Gastroesophageal sphincter (tissue), 4 donors: Measurements from ENCODE around the gene RPS21. TPM values are rescaled to one million over a fixed set of nuclear protein-coding genes. Genes with fewer than 3 reads are reported as not detected.

ENCODE experiments used
- ATAC-seq: fragments of 150-250 bp; one replicate; pipeline ENCODE4 v1.9.1; 2016; ENCODE audit warnings: mild to moderate bottlenecking, moderate library complexity
- H3K27ac ChIP-seq, 4 donors: fragments of 200-600 bp; sonication (generic) in 3 of 4; 1 replicate in 3 of 4; 2 replicates in 1 of 4; pipeline ENCODE4 v1.5.1; 2016 to 2019
- H3K27me3 ChIP-seq: fragments of 200-600 bp; sonication (generic); one replicate; pipeline ENCODE4 v1.5.1; 2019
- H3K36me3 ChIP-seq, 2 donors: fragments of 200-600 bp; sonication (generic); one replicate each; pipeline ENCODE4 v1.5.1; 2019; ENCODE audit warnings: control low read depth in 1 of 2
- H3K4me1 ChIP-seq, 3 donors: fragments of 200-600 bp; sonication (generic); 1 replicate in 2 of 3; 2 replicates in 1 of 3; pipeline ENCODE4 v1.5.1; 2016 to 2019; ENCODE audit warnings: control low read depth in 2 of 3
- H3K4me3 ChIP-seq, 2 donors: fragments of 200-600 bp; sonication (generic); one replicate each; pipeline ENCODE4 v1.5.1; 2019; ENCODE audit warnings: mild to moderate bottlenecking in 1 of 2, moderate library complexity in 1 of 2
- H3K9me3 ChIP-seq, 3 donors: fragments of 200-600 bp; sonication (generic); one replicate each; pipeline ENCODE4 v1.5.1; 2017 to 2019; ENCODE audit warnings: control low read depth in 2 of 3
- CTCF ChIP-seq, 4 experiments: fragments of 200-600 bp in 2 of 4; fragments of 450-650 bp in 2 of 4; sonication (generic) in 1 of 4; IDR thresholded peaks; one replicate each; pipeline ENCODE4 v1.5.1; 2017 to 2019; ENCODE audit warnings: antibody characterized with exemption in 4 of 4, mild to moderate bottlenecking in 2 of 4, moderate library complexity in 2 of 4
- EP300 ChIP-seq: sonication (generic); formaldehyde crosslinking; IDR thresholded peaks from one replicate; pipeline ENCODE4 v1.6.1; 2017; ENCODE audit warnings: antibody characterized with exemption, mild to moderate bottlenecking
- POLR2A ChIP-seq, 2 donors: fragments of 450-650 bp; IDR thresholded peaks; one replicate each; pipeline ENCODE4 v1.6.1; 2017; ENCODE audit warnings: antibody characterized with exemption in 2 of 2, mild to moderate bottlenecking in 2 of 2, moderate library complexity in 1 of 2
- POLR2AphosphoS5 ChIP-seq: sonication (generic); formaldehyde crosslinking; IDR thresholded peaks from one replicate; pipeline ENCODE4 v1.6.1; 2017; ENCODE audit warnings: antibody characterized with exemption
- WGBS, 2 donors: methylation state at CpG; one replicate each; pipeline ENCODE4 v1.1.5; 2018; ENCODE audit warnings: low coverage in 1 of 2; 5-methylcytosine and 5-hydroxymethylcytosine counted together
- total RNA-seq, 4 donors: library from RNA; depleted of rRNA; stranded (reverse); fragments of >200 nt; gene quantifications; one replicate each; pipeline ENCODE4 v1.1.0, GENCODE V29; 2016

RPS21 gene
- total RNA-seq, 4 donors from 2014 or later: 383 to 2,881 (median 2,372) TPM

- H3K4me1 ChIP-seq: peaks cover 9 to 92% (median 65%) of the 10 kb centered on the region in 3 donors
Measured at GRCh38 chr20:62374331-62375152, 12.4 kb upstream of the RPS21 start.

DNA sequence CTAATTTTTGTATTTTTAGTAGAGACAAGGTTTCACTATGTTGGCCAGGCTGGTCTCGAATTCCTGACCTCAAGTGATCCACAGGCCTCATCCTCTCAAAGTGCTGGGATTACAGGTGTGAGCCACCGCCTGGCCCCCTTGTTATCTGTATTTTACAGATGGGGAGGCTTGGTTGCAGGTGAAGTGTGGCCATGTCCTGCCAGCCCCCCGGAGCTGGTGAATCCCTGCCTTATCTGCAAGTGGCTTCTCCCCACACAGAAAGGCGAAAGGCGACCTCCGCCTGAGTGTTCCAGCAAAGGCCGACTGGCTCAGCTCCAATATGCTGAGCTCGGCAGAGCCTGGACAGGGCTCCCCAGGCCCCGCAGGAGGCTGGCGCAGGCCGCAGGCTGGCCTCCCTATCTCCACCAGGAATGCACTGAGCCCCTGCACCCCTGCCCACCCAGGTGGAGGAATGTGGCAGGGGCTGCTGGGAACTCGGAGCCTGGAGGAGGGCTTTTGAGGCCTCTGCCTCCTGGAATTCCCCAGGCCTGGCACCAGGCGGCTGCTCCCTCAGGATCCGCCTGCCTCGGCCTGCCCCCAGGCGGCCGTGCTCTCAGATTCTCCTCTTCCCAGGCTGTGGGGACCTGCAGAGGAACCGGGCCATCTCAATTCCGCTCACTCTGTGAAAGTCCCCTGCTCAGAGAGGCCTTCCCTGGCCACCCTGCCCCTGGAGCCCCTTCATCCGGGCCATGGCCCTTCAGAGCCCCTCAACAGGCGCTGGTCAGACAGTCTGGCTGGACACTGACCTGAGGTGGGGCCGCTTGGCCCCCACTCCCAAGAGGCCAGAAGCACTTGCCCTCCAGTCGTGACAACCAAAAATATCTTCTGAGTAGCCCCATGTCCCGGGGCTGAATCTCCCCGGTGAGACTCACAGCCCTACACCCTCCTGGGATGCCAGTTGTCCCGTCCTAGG is 10.5 kb upstream of the RPS21 start:
- Histone ChIP-seq H3K36me3 (no peaks in the 10 kb centered on the region), H3K27ac (peak overlapping the region; percentile 46 to 90 (median 84))
- TF ChIP-seq EP300 (no peak), CTCF (IDR thresholded peaks at IDR 0.05) (peak in 3 of 4 experiments; percentile 79 to 90 (median 86)), POLR2AphosphoS5 (peak; percentile 50), POLR2A (IDR thresholded peaks at IDR 0.05) (no peak)

More at GRCh38 chr20:62374331-62375152, 12.4 kb upstream of the RPS21 start:
- ATAC-seq: no peak
- Histone ChIP-seq H3K36me3 (no peaks in the 10 kb centered on the region), H3K4me3 (no peak overlapping the region), H3K9me3 (no peaks in the 10 kb centered on the region), H3K27ac (peak overlapping the region; percentile 46 to 90 (median 84)), H3K27me3 (peaks cover 3% of the 10 kb centered on the region)
- 22% methylated on average over 9 of the region's 24 CpGs; no CpG with 5 or more reads in 1 of the 2 donors for WGBS, 2 donors
- TF ChIP-seq POLR2A (IDR thresholded peaks at IDR 0.05): no peak
- no peak for TF ChIP-seq EP300
- TF ChIP-seq POLR2AphosphoS5: no peak
- no peak for TF ChIP-seq CTCF (IDR thresholded peaks at IDR 0.05)

DNA sequence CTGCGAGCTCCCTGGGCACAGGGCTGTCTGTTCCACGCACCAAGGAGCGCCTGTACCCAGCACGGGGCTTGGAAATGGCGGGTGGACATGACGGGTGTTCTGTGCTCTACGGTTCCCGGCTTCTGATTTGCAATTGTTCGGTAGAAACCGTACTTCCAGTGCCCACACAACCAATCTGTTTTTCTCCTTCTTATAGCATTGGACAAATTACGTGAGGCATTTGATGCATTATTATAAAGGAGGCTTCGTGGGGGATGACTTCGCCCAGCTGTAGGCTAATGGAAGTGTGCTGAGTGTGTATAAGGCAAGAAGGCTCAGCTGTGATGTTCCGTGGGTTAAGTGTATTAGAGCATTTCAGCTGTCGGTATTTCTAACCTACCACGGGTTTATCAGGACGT is 9.8 kb upstream of the RPS21 start:
- Histone ChIP-seq H3K4me1 (peaks cover 5 to 81% (median 43%) of the 10 kb centered on the region in 3 donors), H3K36me3 (no peaks in the 10 kb centered on the region), H3K27me3 (no peaks in the 10 kb centered on the region), H3K9me3 (no peaks in the 10 kb centered on the region), H3K27ac (peak overlapping the region; percentile 34 to 90 (median 84)), H3K4me3 (no peak overlapping the region)
- no peak for ATAC-seq
- 43 to 44% methylated on average over 8 of the region's 17 CpGs for WGBS, 2 donors
- TF ChIP-seq EP300 (no peak), CTCF (IDR thresholded peaks at IDR 0.05) (no peak), POLR2AphosphoS5 (no peak), POLR2A (IDR thresholded peaks at IDR 0.05) (no peak)

More for the DNA sequence above, 10.5 kb upstream of the RPS21 start:
- Histone ChIP-seq H3K9me3 (no peaks in the 10 kb centered on the region), H3K27me3 (no peaks in the 10 kb centered on the region), H3K4me1 (peaks cover 5 to 88% (median 48%) of the 10 kb centered on the region in 3 donors), H3K4me3 (no peak overlapping the region)
- peak; percentile 64 for ATAC-seq
- 0% methylated on average over 1 of the region's 26 CpGs; no CpG with 5 or more reads in 1 of the 2 donors for WGBS, 2 donors

DNA sequence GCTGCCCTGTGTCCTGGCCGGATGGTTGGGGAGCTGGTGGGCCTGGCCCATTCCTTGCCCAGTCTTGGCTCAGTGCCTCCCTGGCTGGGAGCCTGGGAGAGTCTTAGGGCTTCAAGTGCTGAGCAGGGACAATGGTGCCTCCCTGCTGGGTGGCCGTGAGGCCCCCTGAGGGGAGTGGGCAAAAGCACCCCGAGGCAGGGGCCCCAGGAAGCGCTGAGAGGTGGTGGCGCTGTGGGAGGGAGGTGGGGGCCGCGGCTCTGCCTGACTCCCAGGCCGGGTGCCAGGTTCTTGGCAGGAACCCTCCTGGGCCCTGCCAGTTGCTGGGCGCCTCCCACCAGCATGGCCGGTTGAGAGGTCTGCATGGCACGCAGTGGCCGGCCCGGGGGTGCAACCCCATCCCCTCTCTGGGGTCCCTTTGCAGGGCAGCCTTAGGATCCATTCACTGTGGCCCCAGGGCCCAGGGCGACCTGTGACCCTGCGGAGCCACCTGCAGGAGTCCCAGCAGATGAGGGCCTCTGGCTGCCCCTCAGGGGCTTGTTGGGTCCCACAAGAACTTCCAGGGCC is 9.2 kb upstream of the RPS21 start:
- peak overlapping the region in 3 of 4 donors; percentile 82 to 90 (median 85) for H3K27ac ChIP-seq
- H3K9me3 ChIP-seq: no peaks in the 10 kb centered on the region
- peaks cover 5 to 80% (median 47%) of the 10 kb centered on the region in 3 donors for H3K4me1 ChIP-seq
- H3K4me3 ChIP-seq: no peak overlapping the region
- TF ChIP-seq EP300 (no peak), POLR2AphosphoS5 (no peak), POLR2A (IDR thresholded peaks at IDR 0.05) (no peak), CTCF (IDR thresholded peaks at IDR 0.05) (no peak)
- WGBS, 2 donors: no CpG with 5 or more reads among the region's 15 CpGs
- no peaks in the 10 kb centered on the region for H3K27me3 ChIP-seq
- ATAC-seq: no peak
- H3K36me3 ChIP-seq: no peaks in the 10 kb centered on the region
